Activated CD4-positive, alpha-beta memory T cell treated with anti-CD3 and anti-CD28 coated beads for 36 hours (primary cell): Measurements from ENCODE around the gene SCRT2. TPM values are rescaled to one million over a fixed set of nuclear protein-coding genes. Genes with fewer than 3 reads are reported as not detected.
"Not testable (repeated sequence)": the region's sequence is repeated elsewhere in the genome, so short reads cannot be mapped to it uniquely, and the experiment has no call there.

ENCODE experiments used
- CTCF ChIA-PET: fragments of 350-600 bp; sonication (Branson Sonifier 250); formaldehyde crosslinking; loops from one replicate; lab custom pipeline; 2021; ENCODE audit warnings: antibody characterized with exemption, inconsistent platforms; lab: Charles Lee
- POLR2A ChIA-PET: fragments of 350-600 bp; sonication (Branson Sonifier 250); formaldehyde crosslinking; loops from one replicate; lab custom pipeline; 2021; ENCODE audit warnings: antibody characterized with exemption; lab: Charles Lee
- DNase-seq: peaks from one replicate; pipeline ENCODE4 v3.0.0-alpha.2; 2020
- H3K27ac Mint-ChIP-seq: one replicate; pipeline ENCODE4 v1.8.0; 2021; ENCODE audit warnings: mixed read lengths
- H3K27me3 Mint-ChIP-seq: one replicate; pipeline ENCODE4 v1.8.0; 2021; ENCODE audit warnings: mixed read lengths
- H3K36me3 Mint-ChIP-seq: one replicate; pipeline ENCODE4 v1.8.0; 2021; ENCODE audit warnings: mixed read lengths
- H3K4me1 Mint-ChIP-seq: one replicate; pipeline ENCODE4 v1.8.0; 2021; ENCODE audit warnings: low read depth, mixed read lengths
- H3K4me3 Mint-ChIP-seq: one replicate; pipeline ENCODE4 v1.8.0; 2021; ENCODE audit warnings: mild to moderate bottlenecking, mixed read lengths
- H3K9me3 Mint-ChIP-seq: one replicate; pipeline ENCODE4 v1.8.0; 2021; ENCODE audit warnings: mixed read lengths
- intact Hi-C: fragments of 100-400 bp; cut with micrococcal nuclease; formaldehyde crosslinking; loops from one replicate; pipeline ENCODE4 v1.15.1; 2023
- total RNA-seq, 2 experiments: library from RNA; stranded (reverse); gene quantifications; one replicate each; pipeline ENCODE4 v1.2.3, GENCODE V29; 2021

Gene SCRT2
- not detected for total RNA-seq

- POLR2A ChIA-PET = no interaction called here
- Mint-ChIP-seq H3K36me3 (no peaks in the 10 kb centered on the region), H3K27ac (no peak within 1 kb of the TSS)
These were observed at the start of gene SCRT2 for GRCh38 chr20:675453-676314. TSS of gene SCRT2 (minus strand) at chr20:675802. CDS start at chr20:675601, 201 bp downstream.

DNA sequence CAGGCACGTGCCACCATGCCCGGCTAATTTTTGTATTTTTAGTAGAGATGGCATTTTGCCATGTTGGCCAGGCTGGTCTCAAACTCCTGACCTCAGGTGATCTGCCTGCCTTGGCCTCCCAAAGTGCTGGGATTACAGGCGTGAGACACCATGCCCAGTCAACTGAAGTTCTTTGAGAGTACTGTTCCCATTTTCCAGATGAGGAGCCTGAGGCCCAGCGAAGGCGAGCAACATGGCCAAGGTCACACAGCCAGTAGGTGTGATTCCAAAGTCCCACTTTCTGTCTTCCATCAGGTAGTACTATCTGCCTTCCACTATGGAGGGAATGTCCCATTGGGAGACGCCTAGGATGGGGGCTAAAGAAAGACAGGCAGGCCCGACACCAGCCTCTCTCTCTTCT lies 49.2 kb upstream of the SCRT2 start:
- H3K4me3 Mint-ChIP-seq, H3K9me3 Mint-ChIP-seq, H3K27ac Mint-ChIP-seq, DNase-seq, H3K4me1 Mint-ChIP-seq, CTCF ChIA-PET, POLR2A ChIA-PET, H3K36me3 Mint-ChIP-seq, intact Hi-C loops: not testable (repeated sequence)
- peaks cover 41% of the 10 kb centered on the region for H3K27me3 Mint-ChIP-seq

More at GRCh38 chr20:675453-676314, at the start of gene SCRT2:
- Mint-ChIP-seq H3K4me3 (no peak within 1 kb of the TSS), H3K9me3 (no peaks in the 10 kb centered on the region), H3K27me3 (peaks cover 66% of the 10 kb centered on the region), H3K4me1 (peaks cover 6% of the 10 kb centered on the region)
- peak; percentile 75 for DNase-seq
- intact Hi-C loops = no loop called here
- CTCF ChIA-PET = interaction anchor here (0.8 to 1.9 kb wide), 2 partner anchors 8 to 30 kb away, joined by 3 to 10 read pairs; no protein-coding TSS in a partner anchor

DNA sequence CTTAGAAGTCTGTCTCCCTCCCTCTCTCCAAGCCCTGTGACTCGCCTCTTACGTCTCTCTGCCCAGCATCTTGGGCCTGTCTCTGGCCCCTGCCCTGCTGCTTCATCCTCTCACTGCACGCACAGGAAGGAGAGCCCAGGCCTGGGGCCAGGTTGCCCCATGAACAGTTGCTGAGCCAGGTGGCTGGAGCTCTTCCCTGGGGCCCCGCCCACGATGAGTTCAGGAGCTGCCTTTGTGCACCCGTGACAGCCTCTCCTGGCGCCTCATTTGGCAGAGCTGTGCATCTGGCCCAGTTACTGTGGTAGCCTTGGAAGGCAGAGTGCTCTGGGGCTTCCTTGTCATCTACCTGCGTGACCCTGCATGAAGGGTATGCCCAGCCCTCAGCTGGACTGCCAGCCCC lies 48.2 kb upstream of the SCRT2 start:
- Mint-ChIP-seq H3K9me3 (no peaks in the 10 kb centered on the region), H3K4me1 (no peaks in the 10 kb centered on the region), H3K36me3 (no peaks in the 10 kb centered on the region), H3K4me3 (no peak overlapping the region), H3K27ac (no peak overlapping the region), H3K27me3 (peaks cover 39% of the 10 kb centered on the region)
- intact Hi-C loops = no loop called here
- DNase-seq = no peak
- CTCF ChIA-PET = interaction anchor here (1.4 kb wide), 1 partner anchor 16 kb away, joined by 4 read pairs; no protein-coding TSS in a partner anchor
- POLR2A ChIA-PET = no interaction called here

DNA sequence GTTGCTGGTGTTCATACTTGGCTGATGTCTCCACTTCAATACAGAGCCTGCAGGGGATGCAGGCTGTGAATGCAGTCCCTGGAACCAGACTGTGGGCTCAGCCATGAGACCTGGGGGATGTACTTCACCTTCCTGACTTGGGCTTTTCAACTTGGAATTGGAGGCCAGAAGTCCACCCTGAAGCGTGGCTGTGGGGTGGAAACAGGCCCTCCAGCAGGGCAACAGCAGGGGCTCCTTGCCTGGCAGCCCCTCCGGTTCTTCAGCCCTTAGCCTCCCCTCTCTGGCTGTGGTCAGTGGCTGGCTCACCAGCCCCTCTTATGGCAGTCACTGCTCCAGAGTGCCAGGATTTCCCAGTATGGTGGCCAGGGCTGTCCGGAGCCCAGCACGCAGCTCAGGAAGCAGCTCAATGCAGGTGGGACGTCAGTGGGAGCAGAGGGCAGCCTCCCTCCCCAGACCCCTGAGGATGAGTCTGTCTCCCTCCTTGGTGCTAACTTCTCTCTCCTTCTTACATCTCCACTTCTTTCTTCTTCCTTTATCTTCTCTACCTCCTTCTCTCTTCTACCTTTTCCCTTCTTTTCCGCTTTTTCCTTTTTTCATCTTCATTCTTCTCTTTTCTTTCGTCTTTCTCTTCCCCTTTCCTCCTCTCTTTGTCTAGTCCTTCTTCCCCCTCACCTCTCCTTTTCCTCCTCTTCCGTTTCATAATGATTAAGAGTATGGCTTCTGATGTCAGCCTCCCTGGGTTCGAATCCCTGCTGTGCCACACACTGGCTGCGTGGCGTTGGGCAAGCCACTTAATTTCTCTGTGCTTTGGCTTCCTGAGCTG lies 47.4 kb upstream of the SCRT2 start:
- Mint-ChIP-seq H3K4me3 (no peak overlapping the region), H3K27ac (no peak overlapping the region), H3K36me3 (no peaks in the 10 kb centered on the region), H3K4me1 (no peaks in the 10 kb centered on the region), H3K9me3 (no peaks in the 10 kb centered on the region), H3K27me3 (peaks cover 38% of the 10 kb centered on the region)
- POLR2A ChIA-PET = interaction anchor here (0.8 kb wide), 1 partner anchor 14 kb away, joined by 4 read pairs; no protein-coding TSS in a partner anchor
- CTCF ChIA-PET = interaction anchor here (1.4 kb wide), 1 partner anchor 16 kb away, joined by 4 read pairs; no protein-coding TSS in a partner anchor
- no peak for DNase-seq
- intact Hi-C loops = no loop called here

DNA sequence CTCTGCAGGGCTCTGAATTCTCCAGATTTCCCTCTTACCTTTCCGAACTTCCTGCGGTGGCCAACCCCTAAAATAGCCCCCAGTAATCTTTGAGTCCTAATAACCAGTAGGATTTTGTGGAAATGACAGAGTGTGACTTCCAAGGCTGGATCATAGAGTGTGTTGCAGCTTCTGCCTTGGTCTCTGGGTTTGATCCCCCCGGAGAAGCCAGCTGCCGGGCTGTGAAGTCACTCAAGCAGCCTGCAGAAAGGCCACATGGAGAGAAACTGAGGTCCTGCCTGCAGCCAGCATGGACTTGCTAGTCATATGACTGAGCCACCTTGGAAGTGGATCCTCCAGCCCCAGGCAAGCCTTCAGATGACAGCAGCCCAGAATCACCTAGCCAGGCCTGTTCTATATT lies 46.3 kb upstream of the SCRT2 start:
- H3K27me3 Mint-ChIP-seq = peaks cover 34% of the 10 kb centered on the region
- CTCF ChIA-PET = no interaction called here
- H3K36me3 Mint-ChIP-seq = no peaks in the 10 kb centered on the region

DNA sequence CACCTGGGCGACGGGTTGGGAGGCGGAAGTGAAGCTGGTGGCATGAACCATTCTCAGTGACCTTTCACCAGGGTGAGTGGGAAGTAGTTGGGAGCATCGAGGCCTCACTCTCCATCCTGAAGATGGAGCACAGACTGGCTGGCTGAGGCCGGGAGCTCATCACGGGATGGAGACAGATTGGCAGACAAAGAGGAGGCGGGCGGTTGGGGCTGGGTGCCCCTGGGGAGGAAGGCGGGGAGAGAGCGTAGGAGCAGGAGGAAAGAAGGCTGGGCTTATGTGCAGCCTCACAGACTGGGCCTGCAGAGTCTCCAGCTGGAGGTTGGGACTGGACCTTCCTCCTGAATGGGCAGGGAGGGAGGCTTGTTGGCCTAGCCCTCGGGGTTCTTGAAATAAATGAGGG lies 44.2 kb upstream of the SCRT2 start:
- Mint-ChIP-seq H3K4me3 (no peak overlapping the region), H3K27me3 (peaks cover 25% of the 10 kb centered on the region), H3K27ac (no peak overlapping the region), H3K9me3 (no peaks in the 10 kb centered on the region), H3K36me3 (no peaks in the 10 kb centered on the region), H3K4me1 (no peaks in the 10 kb centered on the region)
- ChIA-PET CTCF (no interaction called here), POLR2A (no interaction called here)
- intact Hi-C loops = no loop called here
- DNase-seq = no peak

More for the DNA sequence above, 46.3 kb upstream of the SCRT2 start:
- POLR2A ChIA-PET = interaction anchor here (0.8 kb wide), 1 partner anchor 15 kb away, joined by 4 read pairs; no protein-coding TSS in a partner anchor
- Mint-ChIP-seq H3K4me1 (no peaks in the 10 kb centered on the region), H3K27ac (no peak overlapping the region), H3K4me3 (no peak overlapping the region), H3K9me3 (no peaks in the 10 kb centered on the region)
- intact Hi-C loops = no loop called here
- no peak for DNase-seq

- intact Hi-C loops = no loop called here
- peaks cover 22% of the 10 kb centered on the region for H3K27me3 Mint-ChIP-seq
- H3K27ac Mint-ChIP-seq = no peak overlapping the region
- ChIA-PET POLR2A (no interaction called here), CTCF (no interaction called here)
- DNase-seq = no peak
- no peaks in the 10 kb centered on the region for H3K4me1 Mint-ChIP-seq
- H3K9me3 Mint-ChIP-seq = no peaks in the 10 kb centered on the region
- no peak overlapping the region for H3K4me3 Mint-ChIP-seq
- no peaks in the 10 kb centered on the region for H3K36me3 Mint-ChIP-seq
These were observed 43.5 kb upstream of the SCRT2 start for GRCh38 chr20:719068-719467.

GRCh38 chr20:717832-718231 lies 42.2 kb upstream of the SCRT2 start:
- no peak overlapping the region for H3K4me3 Mint-ChIP-seq
- CTCF ChIA-PET = no interaction called here

GRCh38 chr20:717271-717670 lies 41.7 kb upstream of the SCRT2 start:
- Mint-ChIP-seq H3K27me3 (peaks cover 20% of the 10 kb centered on the region), H3K4me1 (no peaks in the 10 kb centered on the region), H3K9me3 (no peaks in the 10 kb centered on the region), H3K27ac (no peak overlapping the region), H3K4me3 (no peak overlapping the region), H3K36me3 (no peaks in the 10 kb centered on the region)
- DNase-seq = no peak
- ChIA-PET POLR2A (no interaction called here), CTCF (no interaction called here)
- intact Hi-C loops = no loop called here

More at GRCh38 chr20:717832-718231, 42.2 kb upstream of the SCRT2 start:
- H3K27ac Mint-ChIP-seq = no peak overlapping the region
- H3K27me3 Mint-ChIP-seq = peaks cover 20% of the 10 kb centered on the region
- DNase-seq = no peak
- no peaks in the 10 kb centered on the region for H3K9me3 Mint-ChIP-seq
- H3K4me1 Mint-ChIP-seq = no peaks in the 10 kb centered on the region
- intact Hi-C loops = no loop called here
- POLR2A ChIA-PET = no interaction called here
- H3K36me3 Mint-ChIP-seq = no peaks in the 10 kb centered on the region

- ChIA-PET CTCF (no interaction called here), POLR2A (no interaction called here)
- Mint-ChIP-seq H3K4me1 (no peaks in the 10 kb centered on the region), H3K4me3 (no peak overlapping the region), H3K27ac (no peak overlapping the region), H3K27me3 (peaks cover 21% of the 10 kb centered on the region), H3K9me3 (no peaks in the 10 kb centered on the region), H3K36me3 (no peaks in the 10 kb centered on the region)
- no peak for DNase-seq
- intact Hi-C loops = no loop called here
These were observed 38.9 kb upstream of the SCRT2 start for GRCh38 chr20:714453-714852.

GRCh38 chr20:711576-711975 lies 36.0 kb upstream of the SCRT2 start:
- H3K27me3 Mint-ChIP-seq = peaks cover 23% of the 10 kb centered on the region
- H3K4me1 Mint-ChIP-seq = no peaks in the 10 kb centered on the region
- no peak overlapping the region for H3K4me3 Mint-ChIP-seq
- no peak overlapping the region for H3K27ac Mint-ChIP-seq
- DNase-seq = no peak
- H3K36me3 Mint-ChIP-seq = no peaks in the 10 kb centered on the region
- POLR2A ChIA-PET = no interaction called here
- H3K9me3 Mint-ChIP-seq = no peaks in the 10 kb centered on the region
- CTCF ChIA-PET = interaction anchor here (1.2 kb wide), 1 partner anchor 44 kb away, joined by 3 read pairs; no protein-coding TSS in a partner anchor
- intact Hi-C loops = no loop called here
